Right forelimb (tissue), 1 donor: ENCODE results near the gene BLM.

Experiments
- DNase-seq: peaks from one replicate; pipeline ENCODE4 v3.0.0-alpha.2; 2018

BLM gene

DNA sequence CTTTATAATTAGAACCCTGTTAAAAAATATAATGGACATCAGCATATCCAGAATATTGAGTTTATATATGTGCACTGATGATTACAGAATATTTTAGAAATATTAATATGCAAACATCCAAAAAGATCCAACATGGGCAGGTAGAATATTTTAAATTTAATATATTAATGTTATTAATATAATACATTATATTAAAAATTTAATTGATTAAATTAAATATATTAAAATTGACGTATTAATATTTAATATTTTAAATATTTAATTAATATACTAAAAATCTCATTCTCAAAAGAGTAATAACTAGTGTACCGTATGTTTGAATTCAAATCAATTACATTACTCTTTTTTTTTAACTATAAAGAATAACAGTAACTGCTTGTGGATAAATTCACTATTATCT, 77.4 kb downstream of the BLM start:
- no peak for DNase-seq

DNA sequence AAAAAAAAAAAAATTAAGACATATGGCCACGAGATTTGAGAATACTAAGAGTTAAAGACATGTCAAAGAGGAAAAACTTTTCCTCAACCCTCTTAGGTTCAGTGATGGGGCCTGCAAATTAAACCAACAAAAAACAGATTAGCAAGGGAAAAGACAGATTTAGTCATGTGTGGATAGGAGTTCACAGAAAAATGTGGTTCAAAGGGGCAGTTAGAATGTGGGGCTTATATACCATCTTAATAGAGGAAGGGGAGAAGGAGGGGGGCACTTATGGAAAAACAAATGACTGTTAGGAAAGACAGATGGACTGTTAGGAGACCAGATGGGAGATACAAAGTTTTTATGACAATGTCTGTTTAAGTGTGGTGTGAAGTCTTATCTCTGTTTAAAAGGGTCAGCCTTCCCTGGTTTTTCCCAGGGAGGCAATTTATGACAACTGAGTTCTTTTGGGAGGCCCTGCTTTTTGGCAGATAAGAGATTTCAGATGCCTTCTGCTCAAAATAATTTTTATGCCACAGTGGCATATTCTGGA, 82.6 kb downstream of the BLM start:
- DNase-seq: no peak

GRCh38 chr15:90801803-90802202, 84.7 kb downstream of the BLM start:
- DNase-seq: no peak

GRCh38 chr15:90807074-90807785, 90.1 kb downstream of the BLM start:
- no peak for DNase-seq

- DNase-seq: no peak
These were observed 90.6 kb downstream of the BLM start for GRCh38 chr15:90807786-90808086.

GRCh38 chr15:90808517-90809235, 91.5 kb downstream of the BLM start:
- no peak for DNase-seq

DNA sequence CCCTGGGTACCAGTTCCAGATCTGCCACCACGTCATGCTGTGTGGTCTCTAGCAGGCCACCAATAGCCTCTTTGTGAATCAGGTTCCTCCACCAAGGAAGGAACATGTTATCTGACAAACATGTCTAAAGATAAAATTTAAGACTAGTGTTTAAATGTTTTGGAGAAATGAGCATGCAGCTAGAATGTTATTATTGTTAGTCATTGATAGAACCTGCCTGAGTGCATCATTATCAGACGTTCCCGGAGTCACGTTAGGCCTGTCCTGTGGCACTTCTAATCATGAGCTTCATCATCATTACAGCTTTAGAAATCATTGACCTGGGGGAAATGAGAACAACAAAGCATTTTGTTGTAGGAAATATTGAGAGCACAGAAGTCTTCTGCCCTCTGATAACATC, 92.4 kb downstream of the BLM start:
- no peak for DNase-seq

GRCh38 chr15:90810354-90810753, 93.2 kb downstream of the BLM start:
- DNase-seq: no peak

GRCh38 chr15:90812171-90812957, 95.2 kb downstream of the BLM start:
- DNase-seq: no peak

- no peak for DNase-seq
These were observed 95.8 kb downstream of the BLM start for GRCh38 chr15:90812958-90813265.

- no peak for DNase-seq
These were observed 96.6 kb downstream of the BLM start for GRCh38 chr15:90813796-90814190.

DNA sequence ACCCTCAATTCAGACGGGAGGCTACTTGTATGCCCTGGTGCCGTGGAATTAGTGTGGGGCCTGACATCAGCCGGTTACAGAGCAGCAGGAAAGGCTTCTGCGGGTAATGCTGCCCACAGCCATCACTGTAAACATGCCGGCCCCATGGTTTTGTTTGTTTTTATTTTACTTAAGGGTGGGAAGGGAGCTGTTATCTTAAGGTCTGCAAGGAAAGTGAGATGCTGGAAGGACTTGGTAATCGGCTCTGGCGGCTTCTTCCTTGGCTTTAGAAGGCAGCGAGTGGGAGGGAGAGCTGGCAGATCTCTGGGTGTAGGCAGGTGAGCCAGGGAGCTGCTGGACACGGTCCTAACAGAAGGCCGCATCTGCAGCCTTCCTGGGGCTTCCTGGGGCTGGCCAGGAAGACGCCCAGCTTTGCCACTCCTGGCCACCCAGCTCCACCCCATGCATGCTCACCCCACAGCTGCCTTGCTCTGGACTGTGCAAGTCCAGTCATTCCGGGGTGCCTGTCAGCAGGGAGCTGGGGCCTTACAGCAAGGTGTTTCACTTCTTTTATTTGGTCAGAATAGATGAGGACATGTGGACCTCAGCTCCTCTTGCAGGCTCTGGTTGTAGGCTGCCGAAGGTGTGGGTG, 97.2 kb downstream of the BLM start:
- no peak for DNase-seq

- DNase-seq: no peak
These were observed 99.4 kb downstream of the BLM start for GRCh38 chr15:90816401-90817116.

GRCh38 chr15:90817117-90818057, 100.2 kb downstream of the BLM start:
- DNase-seq: no peak

- DNase-seq: peak; percentile 63
These were observed 101.4 kb downstream of the BLM start for GRCh38 chr15:90818251-90819210.

DNA sequence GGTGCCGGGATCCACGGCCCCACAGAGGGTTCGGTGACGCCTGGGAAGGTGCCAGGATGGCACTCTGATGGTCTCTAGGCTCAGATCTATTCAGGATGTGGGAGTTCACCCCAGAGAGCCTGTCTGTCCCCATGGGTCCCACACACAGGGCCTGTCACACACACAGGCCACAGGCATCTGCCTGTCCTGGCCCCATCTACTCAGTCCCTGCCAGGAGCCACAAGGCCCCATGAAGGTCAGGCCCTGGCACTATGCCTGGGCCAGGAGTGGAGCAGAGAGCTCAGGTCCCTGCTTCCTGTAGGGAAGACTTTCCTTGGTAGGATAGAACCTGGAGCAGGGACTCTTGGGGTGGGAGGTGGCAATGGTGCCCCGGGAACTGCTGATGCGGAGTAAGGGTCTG, 102.2 kb downstream of the BLM start:
- no peak for DNase-seq

- no peak for DNase-seq
These were observed 102.7 kb downstream of the BLM start for GRCh38 chr15:90819850-90820249.

GRCh38 chr15:90820481-90820880, 103.3 kb downstream of the BLM start:
- no peak for DNase-seq

DNA sequence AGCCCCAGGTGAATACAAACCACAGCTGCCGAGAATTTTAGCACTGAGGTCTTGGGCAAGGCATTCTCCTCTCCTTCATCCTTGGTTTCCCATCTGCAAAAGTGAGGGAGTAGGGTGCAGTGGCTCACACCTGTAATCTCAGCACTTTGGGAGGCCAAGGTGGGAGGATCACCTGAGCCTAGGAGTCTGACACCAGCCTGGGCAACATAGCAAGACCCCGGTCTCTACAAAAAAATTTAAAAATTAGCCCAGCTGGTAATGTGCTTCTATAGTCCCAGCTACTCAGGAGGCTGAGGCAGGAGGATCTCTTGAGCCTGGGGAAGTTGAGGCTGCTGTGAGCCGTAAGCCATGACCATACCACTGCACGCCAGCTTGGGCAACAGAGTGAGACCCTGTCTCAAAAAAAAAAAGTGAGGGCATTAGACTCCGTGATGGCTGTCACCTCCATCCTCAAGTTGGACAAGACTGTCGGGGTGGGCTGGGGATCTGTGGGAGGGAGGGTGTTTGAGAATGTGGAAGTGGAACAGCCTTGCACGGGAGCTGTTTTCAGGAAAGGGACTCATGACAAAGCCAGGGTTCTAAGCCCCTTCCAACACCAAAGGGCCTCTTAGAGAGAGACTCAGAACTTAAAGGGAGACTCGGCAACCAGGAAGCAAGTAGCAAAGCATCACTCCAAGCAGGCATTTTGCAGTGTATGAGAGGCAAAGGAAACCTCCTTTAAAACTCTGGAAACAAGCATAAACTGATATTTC, 105.2 kb downstream of the BLM start:
- no peak for DNase-seq
